ENCODE data around the gene CORO1C. TPM values are rescaled to one million over a fixed set of nuclear protein-coding genes. Genes with fewer than 3 reads are reported as not detected.

The CORO1C gene
- total RNA-seq, 2 donors from 2014 or later, result 35.6 to 38.3 TPM

DNA sequence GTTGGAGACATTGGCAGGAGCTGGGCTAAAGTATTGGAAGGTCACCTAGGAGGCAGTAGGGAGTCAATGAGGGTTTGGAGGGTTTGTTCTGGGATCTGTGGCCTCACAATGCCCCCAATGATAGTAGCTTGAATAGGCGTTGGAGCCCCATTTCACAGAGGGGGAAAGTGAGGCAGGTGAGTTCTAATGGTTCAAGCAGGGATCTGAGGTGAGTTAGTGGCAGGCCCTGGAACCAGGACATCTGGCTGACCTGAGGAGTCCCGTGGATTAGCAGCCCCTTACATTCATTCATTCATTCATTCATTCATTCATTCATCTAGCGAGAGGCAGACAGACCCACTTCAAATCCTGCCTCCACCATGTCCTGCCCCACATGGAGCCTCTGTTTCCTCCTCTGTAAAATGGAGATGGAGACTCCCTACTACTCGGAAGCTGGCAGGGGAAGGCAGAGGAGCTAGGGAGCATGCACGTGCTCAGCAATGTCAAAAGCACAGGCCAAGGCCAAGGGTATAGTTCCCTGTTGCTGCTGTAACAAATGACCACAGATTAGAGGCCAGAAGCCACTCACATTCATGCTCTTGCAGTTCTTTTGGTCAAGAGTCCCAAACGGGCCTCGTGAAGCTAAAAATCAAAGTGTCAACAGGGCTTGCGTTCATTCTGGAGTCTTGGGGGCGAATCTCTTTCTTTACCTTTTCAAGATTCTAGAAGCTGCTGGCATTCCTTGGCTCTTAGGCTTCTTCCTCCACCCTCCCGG, 131.2 kb downstream of the CORO1C start:
- DNase-seq (no peak), ATAC-seq (replicated peaks in 1 of 2) (no peak)
- H3K9me3 Mint-ChIP-seq, result no peaks in the 10 kb centered on the region
- H3K4me1 Mint-ChIP-seq (ENCODE audit: low read depth), result no peaks in the 10 kb centered on the region
- H3K27ac Mint-ChIP-seq, result no peak overlapping the region
- H3K4me3 Mint-ChIP-seq, result no peak overlapping the region
- no peaks in the 10 kb centered on the region for H3K36me3 Mint-ChIP-seq (ENCODE audit: insufficient read depth in 2 of 2)
- H3K27me3 Mint-ChIP-seq (ENCODE audit: low read depth), result no peaks in the 10 kb centered on the region

DNA sequence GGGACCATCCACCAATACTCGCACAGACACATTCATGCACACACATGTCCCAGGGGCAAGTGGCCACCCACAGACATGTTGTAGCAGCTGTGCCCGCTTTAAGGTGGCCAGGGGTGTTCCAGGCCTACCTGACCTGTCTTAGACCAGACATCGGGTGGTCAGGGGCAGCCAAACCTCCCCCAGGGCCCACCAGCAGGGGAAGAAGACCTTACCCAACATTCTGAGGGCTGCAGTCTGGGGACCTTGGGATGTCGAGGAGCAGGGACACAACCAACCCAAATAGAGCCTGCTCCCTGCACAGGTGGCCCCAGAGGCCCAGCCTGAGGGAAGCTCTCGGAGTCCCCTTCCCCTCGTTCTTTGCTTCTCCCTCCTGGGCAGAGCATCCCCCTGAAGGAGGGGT, 131.8 kb downstream of the CORO1C start:
- Mint-ChIP-seq H3K4me1 (ENCODE audit: low read depth) (no peaks in the 10 kb centered on the region), H3K4me3 (no peak overlapping the region), H3K36me3 (ENCODE audit: insufficient read depth in 2 of 2) (no peaks in the 10 kb centered on the region), H3K27ac (no peak overlapping the region), H3K27me3 (ENCODE audit: low read depth) (no peaks in the 10 kb centered on the region), H3K9me3 (no peaks in the 10 kb centered on the region)
- ATAC-seq (replicated peaks in 1 of 2) (no peak), DNase-seq (no peak)

DNA sequence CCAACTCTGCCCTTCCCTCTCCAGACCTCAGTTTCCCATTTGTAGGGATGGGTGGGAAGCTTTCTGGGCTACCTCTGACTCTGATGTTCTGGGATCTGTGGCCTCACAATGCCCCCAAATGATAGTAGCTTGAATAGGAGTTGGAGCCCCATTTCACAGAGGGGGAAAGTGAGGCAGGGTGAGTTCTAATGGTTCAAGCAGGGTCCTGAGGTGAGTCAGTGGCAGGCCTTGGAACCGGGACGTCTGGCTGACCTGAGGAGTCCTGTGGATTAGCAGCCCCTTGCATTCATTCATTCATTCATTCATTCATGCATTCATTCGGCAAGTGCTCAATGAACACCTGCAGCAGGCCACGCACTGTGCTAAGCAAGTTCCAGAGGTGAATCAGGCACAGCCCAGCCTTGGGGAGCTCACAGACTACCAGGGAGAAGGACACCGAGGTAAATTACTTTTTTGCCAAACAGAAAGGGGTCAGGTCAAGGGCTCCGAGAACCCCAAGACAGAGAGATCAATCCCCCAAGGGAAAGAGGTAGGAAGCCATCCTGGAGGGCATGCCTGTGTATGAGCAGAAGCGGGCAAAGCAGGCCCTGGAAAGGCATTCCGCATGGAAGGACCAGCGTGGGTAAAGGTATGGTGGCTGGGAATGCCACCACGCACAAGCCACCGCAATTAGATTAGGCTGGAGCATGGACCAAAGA, 132.6 kb downstream of the CORO1C start:
- no peaks in the 10 kb centered on the region for H3K27me3 Mint-ChIP-seq (ENCODE audit: low read depth)
- no peak overlapping the region for H3K4me3 Mint-ChIP-seq
- no peak overlapping the region for H3K27ac Mint-ChIP-seq
- DNase-seq, result no peak
- no peaks in the 10 kb centered on the region for H3K4me1 Mint-ChIP-seq (ENCODE audit: low read depth)
- no peaks in the 10 kb centered on the region for H3K9me3 Mint-ChIP-seq
- no peak for ATAC-seq (replicated peaks in 1 of 2)
- no peaks in the 10 kb centered on the region for H3K36me3 Mint-ChIP-seq (ENCODE audit: insufficient read depth in 2 of 2)

DNA sequence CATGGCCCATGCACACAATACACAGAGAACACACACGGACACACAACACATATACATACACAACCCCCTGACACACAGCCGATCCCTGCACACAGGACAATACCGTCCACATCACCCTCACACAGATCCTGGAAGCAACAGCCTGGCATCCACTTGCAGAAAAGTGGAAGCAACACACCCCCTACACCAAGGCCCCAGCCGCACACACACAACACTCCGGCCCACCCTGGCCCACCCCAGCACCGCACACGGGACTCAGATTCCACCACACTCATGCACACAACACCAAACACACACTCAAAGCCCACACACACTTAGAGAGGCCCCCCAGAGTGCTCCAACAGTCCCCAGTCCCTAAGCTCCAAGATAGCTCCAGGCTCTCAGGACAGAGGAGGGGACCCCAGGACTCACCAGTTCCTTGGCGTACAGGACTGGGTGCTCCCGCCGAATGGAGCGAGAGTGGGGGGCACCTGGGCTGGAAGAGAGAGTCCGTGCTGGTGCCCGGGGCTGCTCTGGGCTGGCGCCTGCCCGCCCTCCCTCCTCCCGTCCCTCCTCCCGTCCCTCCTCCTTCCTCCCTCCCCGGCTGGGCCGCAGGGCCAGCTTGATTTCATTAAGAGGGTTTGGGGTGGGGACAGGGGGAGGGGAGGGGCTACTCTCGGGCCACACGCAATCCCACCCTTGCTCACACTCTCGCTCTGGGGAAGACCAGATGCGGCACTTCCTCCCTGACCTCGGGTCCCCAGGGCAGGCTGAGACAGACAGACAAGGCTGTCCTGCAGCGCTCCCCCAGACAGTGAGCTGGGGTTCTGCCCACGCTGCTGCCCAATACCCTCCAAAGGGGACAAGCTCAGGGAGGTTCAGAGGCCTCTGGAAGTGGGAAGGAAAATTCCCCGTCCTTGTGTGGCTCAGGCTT, 133.5 kb downstream of the CORO1C start, which contains the start of gene TMEM119:
TSS of gene TMEM119 (minus strand) at position 526 of the 913 bp plus-strand sequence. CDS start 5,701 bp downstream, outside the sequence.
- DNase-seq, result no peak
- Mint-ChIP-seq H3K36me3 (ENCODE audit: insufficient read depth in 2 of 2) (no peaks in the 10 kb centered on the region), H3K27ac (no peak within 1 kb of the TSS), H3K27me3 (ENCODE audit: low read depth) (no peaks in the 10 kb centered on the region), H3K9me3 (no peaks in the 10 kb centered on the region), H3K4me1 (ENCODE audit: low read depth) (no peaks in the 10 kb centered on the region), H3K4me3 (no peak within 1 kb of the TSS)
- no peak for ATAC-seq (replicated peaks in 1 of 2)

DNA sequence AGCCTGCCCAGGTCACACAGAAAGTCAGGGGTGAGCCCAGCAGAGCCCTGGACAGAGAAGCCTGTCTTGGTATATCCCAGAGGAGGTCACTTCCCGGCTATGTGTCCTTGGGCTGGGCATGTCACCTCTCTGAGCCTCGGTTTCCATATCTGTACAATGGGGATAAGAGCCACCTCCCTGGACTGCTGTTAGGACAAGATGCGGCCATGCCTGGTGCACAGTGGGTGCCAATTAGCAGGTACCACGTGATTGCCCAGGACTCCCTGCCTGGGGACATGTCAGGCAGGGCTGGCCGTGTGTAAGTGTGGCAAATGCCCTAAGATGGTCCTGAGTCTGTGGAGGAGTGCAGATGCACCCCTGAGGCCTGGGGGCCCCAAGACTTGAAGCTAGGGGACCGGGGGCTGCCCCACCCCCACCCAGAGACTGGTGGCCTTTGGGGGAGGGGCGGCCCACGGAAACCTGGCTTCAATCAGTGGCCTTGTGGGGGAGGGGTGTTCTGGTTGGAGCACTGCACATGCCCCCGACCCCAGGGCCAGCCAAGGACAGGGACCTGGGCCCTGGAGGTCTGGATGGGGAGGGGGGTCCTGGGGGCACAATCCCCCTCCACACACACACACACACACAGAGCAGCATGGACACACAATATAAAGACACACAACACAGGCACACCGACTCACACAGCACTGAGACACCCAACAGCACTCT, 134.3 kb downstream of the CORO1C start:
- no peaks in the 10 kb centered on the region for H3K36me3 Mint-ChIP-seq (ENCODE audit: insufficient read depth in 2 of 2)
- H3K4me3 Mint-ChIP-seq, result no peak overlapping the region
- no peaks in the 10 kb centered on the region for H3K4me1 Mint-ChIP-seq (ENCODE audit: low read depth)
- ATAC-seq (replicated peaks in 1 of 2) (no peak), DNase-seq (no peak)
- no peaks in the 10 kb centered on the region for H3K27me3 Mint-ChIP-seq (ENCODE audit: low read depth)
- no peaks in the 10 kb centered on the region for H3K9me3 Mint-ChIP-seq
- no peak overlapping the region for H3K27ac Mint-ChIP-seq

DNA sequence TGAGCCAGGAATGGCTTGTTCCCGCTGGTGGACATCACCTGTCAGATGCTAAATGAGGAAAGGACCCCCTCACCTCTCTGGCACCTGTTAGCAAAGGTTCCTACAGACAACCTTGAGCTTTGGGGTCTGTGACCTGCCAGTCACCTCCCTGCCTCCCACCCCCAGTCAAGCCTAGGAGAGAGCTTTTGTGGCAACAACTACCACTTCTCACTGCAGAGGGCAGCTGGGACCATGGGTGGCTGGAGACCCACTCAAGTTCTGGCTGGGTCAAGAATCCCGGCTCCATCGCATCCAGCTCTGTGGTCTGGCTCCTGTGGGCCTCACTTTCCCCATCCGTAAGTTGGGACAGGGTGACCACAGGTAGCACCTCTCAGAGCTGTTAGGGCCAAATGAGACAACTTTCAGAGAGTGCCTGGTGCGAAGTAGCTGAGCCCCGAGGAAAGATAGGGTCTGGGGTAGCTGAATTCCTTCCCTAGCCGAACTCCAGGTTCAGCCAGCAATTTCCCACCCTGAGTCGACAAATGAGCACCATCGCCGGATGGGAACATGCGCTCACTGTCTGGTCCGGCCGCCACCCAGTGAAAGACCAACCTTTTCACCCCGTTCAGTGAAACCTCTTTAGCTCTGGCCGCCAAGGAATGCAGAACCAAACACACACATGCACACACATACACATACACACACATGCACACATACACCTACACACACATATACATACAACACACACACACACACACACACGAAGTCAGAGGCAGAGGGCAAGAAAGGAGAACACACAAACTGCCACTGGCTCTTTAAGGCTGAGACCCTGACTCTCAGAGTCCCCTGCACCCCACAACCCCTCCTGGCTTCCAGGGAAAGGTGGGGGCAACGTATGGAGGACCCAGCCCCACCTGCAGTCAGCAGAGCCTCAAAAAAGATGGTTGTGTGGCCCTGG, 135.3 kb downstream of the CORO1C start:
- no peak overlapping the region for H3K4me3 Mint-ChIP-seq
- H3K4me1 Mint-ChIP-seq (ENCODE audit: low read depth), result no peaks in the 10 kb centered on the region
- ATAC-seq (replicated peaks in 1 of 2) (no peak), DNase-seq (no peak)
- H3K27me3 Mint-ChIP-seq (ENCODE audit: low read depth), result no peaks in the 10 kb centered on the region
- no peaks in the 10 kb centered on the region for H3K36me3 Mint-ChIP-seq (ENCODE audit: insufficient read depth in 2 of 2)
- H3K9me3 Mint-ChIP-seq, result no peaks in the 10 kb centered on the region
- H3K27ac Mint-ChIP-seq, result no peak overlapping the region

Other genes starting within 250 kb of the CORO1C start
- 1 to 10 TPM; 4.0 to 7.7 TPM for gene FICD, start 216.2 kb downstream of the CORO1C start, total RNA-seq
- gene SART3, start 170.3 kb downstream of the CORO1C start, total RNA-seq, result 10 to 100 TPM; 75.7 to 78.8 TPM
- gene ISCU, start 168.9 kb downstream of the CORO1C start, total RNA-seq, result 100 to 1,000 TPM; 115 to 139 TPM
- gene TMEM119, start 133.4 kb downstream of the CORO1C start, total RNA-seq, result under 1 TPM; 0.65 to 0.74 TPM
- 10 to 100 TPM; 49.6 to 55.4 TPM for gene SELPLG, start 97.6 kb downstream of the CORO1C start, total RNA-seq
- 10 to 100 TPM; 33.8 to 48.8 TPM for gene SSH1, start 126.1 kb upstream of the CORO1C start, total RNA-seq
- gene DAO, start 148.6 kb upstream of the CORO1C start, total RNA-seq, result not detected